ENCODE data around the gene PIK3CB. TPM values are rescaled to one million over a fixed set of nuclear protein-coding genes. Genes with fewer than 3 reads are reported as not detected.

Gene PIK3CB
- total RNA-seq, 2 experiments from 2014 or later, result 23.0 to 26.4 TPM

DNA sequence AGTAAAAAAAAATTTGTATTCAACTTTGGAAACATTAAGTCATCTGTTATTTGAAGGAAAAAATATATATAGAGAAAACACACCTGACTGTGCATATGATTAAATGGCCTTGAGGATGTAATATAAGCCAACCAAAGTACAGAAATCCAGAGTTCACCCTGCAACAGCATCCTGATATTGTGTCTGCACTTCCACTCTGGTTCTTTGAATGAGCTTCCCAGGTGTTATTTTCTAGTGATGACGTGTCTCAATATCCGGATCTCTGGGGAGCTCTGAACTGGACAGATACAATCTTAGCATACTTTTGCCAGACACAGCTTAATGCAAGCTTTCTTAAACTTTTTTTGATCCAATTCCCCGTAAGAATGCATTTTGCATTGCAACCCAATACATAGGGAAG, 19.5 kb upstream of the PIK3CB start:
- no peak overlapping the region for H3K4me3 Mint-ChIP-seq
- Histone ChIP-seq H3K4me3 (ENCODE audit: low read length) (no peak overlapping the region), H3K27ac (ENCODE audit: low read depth in 1 of 2, low read length in 2 of 2) (no peak overlapping the region), H3K36me3 (ENCODE audit: insufficient read depth, low read length) (no peaks in the 10 kb centered on the region), H3K4me1 (ENCODE audit: insufficient read depth, low read length) (no peaks in the 10 kb centered on the region), H3K27me3 (ENCODE audit: control insufficient read depth in 1 of 2, insufficient read depth in 2 of 2, low read length in 2 of 2) (no peaks in the 10 kb centered on the region), H3K9me3 (ENCODE audit: control insufficient read depth in 1 of 2, insufficient read depth in 1 of 2, low read length in 2 of 2) (no peaks in the 10 kb centered on the region)
- ATAC-seq (ENCODE audit: poor library complexity) (no peak), DNase-seq (no peak)
- H3K27ac Mint-ChIP-seq, result no peak overlapping the region
- H3K9me3 Mint-ChIP-seq, result no peaks in the 10 kb centered on the region
- intact Hi-C loops (cut with DNase I, micrococcal nuclease), result no loop called here
- H3K4me1 Mint-ChIP-seq (ENCODE audit: low read depth), result no peaks in the 10 kb centered on the region
- ChIA-PET CTCF (no interaction called here), POLR2A (no interaction called here)
- no peaks in the 10 kb centered on the region for H3K36me3 Mint-ChIP-seq (ENCODE audit: low read depth)
- H3K27me3 Mint-ChIP-seq, result no peaks in the 10 kb centered on the region
- TF ChIP-seq, protein P1, sequence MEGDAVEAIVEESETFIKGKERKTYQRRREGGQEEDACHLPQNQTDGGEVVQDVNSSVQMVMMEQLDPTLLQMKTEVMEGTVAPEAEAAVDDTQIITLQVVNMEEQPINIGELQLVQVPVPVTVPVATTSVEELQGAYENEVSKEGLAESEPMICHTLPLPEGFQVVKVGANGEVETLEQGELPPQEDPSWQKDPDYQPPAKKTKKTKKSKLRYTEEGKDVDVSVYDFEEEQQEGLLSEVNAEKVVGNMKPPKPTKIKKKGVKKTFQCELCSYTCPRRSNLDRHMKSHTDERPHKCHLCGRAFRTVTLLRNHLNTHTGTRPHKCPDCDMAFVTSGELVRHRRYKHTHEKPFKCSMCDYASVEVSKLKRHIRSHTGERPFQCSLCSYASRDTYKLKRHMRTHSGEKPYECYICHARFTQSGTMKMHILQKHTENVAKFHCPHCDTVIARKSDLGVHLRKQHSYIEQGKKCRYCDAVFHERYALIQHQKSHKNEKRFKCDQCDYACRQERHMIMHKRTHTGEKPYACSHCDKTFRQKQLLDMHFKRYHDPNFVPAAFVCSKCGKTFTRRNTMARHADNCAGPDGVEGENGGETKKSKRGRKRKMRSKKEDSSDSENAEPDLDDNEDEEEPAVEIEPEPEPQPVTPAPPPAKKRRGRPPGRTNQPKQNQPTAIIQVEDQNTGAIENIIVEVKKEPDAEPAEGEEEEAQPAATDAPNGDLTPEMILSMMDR (IDR thresholded peaks at IDR 0.05), result no peak

DNA sequence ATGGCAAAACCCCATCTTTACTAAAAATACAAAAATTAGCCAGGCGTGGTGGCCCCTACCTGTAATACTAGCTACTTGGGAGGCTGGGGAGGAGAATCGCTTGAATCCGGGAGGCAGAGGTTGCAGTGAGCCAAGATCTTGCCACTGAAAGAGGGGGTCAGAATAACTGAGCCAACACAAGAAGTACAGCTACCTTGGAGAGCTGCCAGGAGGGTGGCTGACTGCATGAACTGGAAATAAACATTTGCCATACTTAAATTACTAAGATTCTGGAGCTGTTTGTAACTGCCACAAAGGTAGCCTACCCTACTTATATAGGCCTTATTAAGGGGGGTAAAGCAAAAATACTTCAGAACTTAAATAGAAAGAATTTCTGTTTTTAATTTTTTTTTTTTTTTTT, 15.4 kb upstream of the PIK3CB start:
- Mint-ChIP-seq H3K4me1 (ENCODE audit: low read depth) (no peaks in the 10 kb centered on the region), H3K27me3 (no peaks in the 10 kb centered on the region), H3K9me3 (no peaks in the 10 kb centered on the region), H3K4me3 (no peak overlapping the region), H3K36me3 (ENCODE audit: low read depth) (no peaks in the 10 kb centered on the region), H3K27ac (no peak overlapping the region)
- ATAC-seq (ENCODE audit: poor library complexity), result no peak
- TF ChIP-seq, protein P1 (IDR thresholded peaks at IDR 0.05), result no peak
- no peaks in the 10 kb centered on the region for H3K36me3 ChIP-seq (ENCODE audit: insufficient read depth, low read length)
- no peak overlapping the region for H3K4me3 ChIP-seq (ENCODE audit: low read length)
- ChIA-PET CTCF (interaction anchor here (0.6 to 0.7 kb wide), 2 partner anchors 66 to 79 kb away, joined by 3 read pairs; no protein-coding TSS in a partner anchor), POLR2A (no interaction called here)
- no peak overlapping the region for H3K27ac ChIP-seq (ENCODE audit: low read depth in 1 of 2, low read length in 2 of 2)
- no peaks in the 10 kb centered on the region for H3K9me3 ChIP-seq (ENCODE audit: control insufficient read depth in 1 of 2, insufficient read depth in 1 of 2, low read length in 2 of 2)
- DNase-seq, result no peak
- no peaks in the 10 kb centered on the region for H3K27me3 ChIP-seq (ENCODE audit: control insufficient read depth in 1 of 2, insufficient read depth in 2 of 2, low read length in 2 of 2)
- H3K4me1 ChIP-seq (ENCODE audit: insufficient read depth, low read length), result no peaks in the 10 kb centered on the region
- intact Hi-C loops (cut with DNase I, micrococcal nuclease), result no loop called here

DNA sequence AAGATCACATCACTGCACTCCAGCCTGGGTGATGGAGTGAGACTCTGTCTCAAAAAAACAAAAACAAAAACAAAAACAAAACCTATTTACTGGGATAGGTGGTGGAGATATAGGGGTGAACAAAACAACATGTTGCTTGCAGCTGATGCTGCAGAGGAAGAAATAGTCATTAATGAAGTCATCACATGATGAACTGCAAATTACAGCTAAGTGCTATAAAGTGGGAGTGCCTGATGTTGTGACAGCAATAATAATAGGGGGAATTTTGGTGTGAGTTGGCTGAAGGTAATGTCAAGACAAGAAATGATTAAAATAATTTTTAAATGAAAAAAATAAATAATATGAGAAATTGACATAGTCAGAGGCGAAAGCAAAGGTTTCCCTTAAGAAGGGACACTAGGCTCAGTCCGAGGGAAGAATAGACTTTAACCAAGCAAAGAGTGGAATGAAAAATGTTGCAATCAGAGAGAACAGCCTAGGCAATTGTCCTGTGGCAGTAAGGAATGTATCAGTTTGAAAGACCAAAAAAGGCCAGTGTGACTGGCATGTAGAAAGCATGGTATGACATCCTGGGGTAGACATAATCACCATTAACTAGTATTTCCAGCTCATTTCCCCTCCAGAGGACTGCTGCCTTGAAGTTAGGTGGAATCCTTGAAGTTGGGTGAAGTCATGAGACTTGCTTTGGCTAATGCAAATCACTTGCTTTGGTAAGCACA, 14.7 kb upstream of the PIK3CB start:
- TF ChIP-seq, protein P1 (IDR thresholded peaks at IDR 0.05), result no peak
- CTCF ChIA-PET, result no interaction called here
- Histone ChIP-seq H3K4me1 (ENCODE audit: insufficient read depth, low read length) (no peaks in the 10 kb centered on the region), H3K9me3 (ENCODE audit: control insufficient read depth in 1 of 2, insufficient read depth in 1 of 2, low read length in 2 of 2) (no peaks in the 10 kb centered on the region), H3K36me3 (ENCODE audit: insufficient read depth, low read length) (no peaks in the 10 kb centered on the region), H3K4me3 (ENCODE audit: low read length) (no peak overlapping the region), H3K27me3 (ENCODE audit: control insufficient read depth in 1 of 2, insufficient read depth in 2 of 2, low read length in 2 of 2) (no peaks in the 10 kb centered on the region), H3K27ac (ENCODE audit: low read depth in 1 of 2, low read length in 2 of 2) (no peak overlapping the region)
- POLR2A ChIA-PET, result no interaction called here
- Mint-ChIP-seq H3K4me3 (no peak overlapping the region), H3K27ac (no peak overlapping the region), H3K27me3 (no peaks in the 10 kb centered on the region), H3K36me3 (ENCODE audit: low read depth) (no peaks in the 10 kb centered on the region), H3K4me1 (ENCODE audit: low read depth) (no peaks in the 10 kb centered on the region), H3K9me3 (no peaks in the 10 kb centered on the region)
- ATAC-seq (ENCODE audit: poor library complexity), result no peak
- intact Hi-C loops (cut with DNase I, micrococcal nuclease), result loop anchor here in 1 of 2 experiments (5.0 kb wide), 1 partner anchor 42 kb away; no protein-coding TSS in a partner anchor
- no peak for DNase-seq
